ENCODE results near the gene TMEM207. TPM values are rescaled to one million over a fixed set of nuclear protein-coding genes. Genes with fewer than 3 reads are reported as not detected.

Gene TMEM207
- total RNA-seq, 1 donor from 2014 or later: not detected

DNA sequence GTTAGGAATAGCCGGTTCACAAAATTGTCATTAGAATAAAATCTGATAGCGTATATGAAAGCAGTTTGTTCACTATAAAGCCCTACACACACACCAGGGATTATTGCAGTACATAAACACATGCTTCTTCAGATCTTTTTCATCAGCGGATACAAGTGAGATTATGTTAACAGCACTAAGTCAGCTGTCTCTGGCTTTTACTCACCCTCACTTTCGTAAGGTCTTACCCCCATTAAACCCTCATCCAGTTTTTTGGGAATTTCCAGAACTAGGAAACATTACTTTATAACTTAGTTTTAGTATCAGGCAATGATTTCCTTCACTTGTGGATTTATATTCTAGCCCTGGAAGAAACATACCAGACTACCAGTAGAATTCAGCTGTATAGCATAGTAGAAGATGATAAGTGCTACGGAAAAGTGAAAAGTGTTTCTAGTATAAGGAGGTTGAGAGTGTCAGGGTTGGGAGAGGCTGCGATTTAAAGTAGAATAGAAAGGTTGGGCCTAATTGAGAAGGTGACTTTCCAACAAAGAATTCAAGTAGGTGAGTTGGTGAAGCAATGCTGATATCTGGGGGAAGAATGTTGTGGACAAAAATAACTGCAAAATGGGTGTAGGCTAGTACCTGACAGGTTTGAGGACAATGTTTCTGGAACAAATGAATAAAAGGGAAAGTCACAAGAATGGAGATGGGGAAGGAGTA lies 22.7 kb downstream of the TMEM207 start:
- no peak for DNase-seq (ENCODE audit: extremely low spot score in 2 of 2)
- Histone ChIP-seq H3K4me3 (no peak overlapping the region), H3K27me3 (no peaks in the 10 kb centered on the region), H3K4me1 (no peaks in the 10 kb centered on the region), H3K36me3 (no peaks in the 10 kb centered on the region), H3K27ac (no peak overlapping the region), H3K9me3 (no peaks in the 10 kb centered on the region)
- TF ChIP-seq POLR2AphosphoS5 (IDR thresholded peaks at IDR 0.05; ENCODE audit: insufficient read depth in 1 of 2, low read depth in 1 of 2) (no peak), POLR2A (IDR thresholded peaks at IDR 0.05) (no peak)
- TF ChIP-seq, protein P1, sequence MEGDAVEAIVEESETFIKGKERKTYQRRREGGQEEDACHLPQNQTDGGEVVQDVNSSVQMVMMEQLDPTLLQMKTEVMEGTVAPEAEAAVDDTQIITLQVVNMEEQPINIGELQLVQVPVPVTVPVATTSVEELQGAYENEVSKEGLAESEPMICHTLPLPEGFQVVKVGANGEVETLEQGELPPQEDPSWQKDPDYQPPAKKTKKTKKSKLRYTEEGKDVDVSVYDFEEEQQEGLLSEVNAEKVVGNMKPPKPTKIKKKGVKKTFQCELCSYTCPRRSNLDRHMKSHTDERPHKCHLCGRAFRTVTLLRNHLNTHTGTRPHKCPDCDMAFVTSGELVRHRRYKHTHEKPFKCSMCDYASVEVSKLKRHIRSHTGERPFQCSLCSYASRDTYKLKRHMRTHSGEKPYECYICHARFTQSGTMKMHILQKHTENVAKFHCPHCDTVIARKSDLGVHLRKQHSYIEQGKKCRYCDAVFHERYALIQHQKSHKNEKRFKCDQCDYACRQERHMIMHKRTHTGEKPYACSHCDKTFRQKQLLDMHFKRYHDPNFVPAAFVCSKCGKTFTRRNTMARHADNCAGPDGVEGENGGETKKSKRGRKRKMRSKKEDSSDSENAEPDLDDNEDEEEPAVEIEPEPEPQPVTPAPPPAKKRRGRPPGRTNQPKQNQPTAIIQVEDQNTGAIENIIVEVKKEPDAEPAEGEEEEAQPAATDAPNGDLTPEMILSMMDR (IDR thresholded peaks at IDR 0.05): no peak
- intact Hi-C loops (cut with DNase I): no loop called here

DNA sequence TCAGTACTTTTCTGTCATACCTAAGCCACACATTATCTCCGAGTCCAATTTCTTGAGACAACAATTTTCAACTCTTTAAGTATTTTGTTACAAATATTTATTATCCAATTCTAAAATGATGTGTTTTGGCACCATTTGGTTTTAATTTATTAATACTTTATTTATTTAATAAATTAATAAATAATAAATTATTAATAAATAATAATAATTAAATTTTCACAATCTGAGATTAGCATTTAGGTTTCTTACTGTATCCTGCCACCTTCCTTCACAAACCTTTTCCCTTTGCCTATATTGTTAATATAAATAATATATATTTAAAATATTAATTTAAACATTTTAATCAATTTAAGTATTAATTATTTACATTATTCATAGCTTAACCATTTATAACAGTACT lies 23.9 kb downstream of the TMEM207 start:
- Histone ChIP-seq H3K36me3 (no peaks in the 10 kb centered on the region), H3K27me3 (no peaks in the 10 kb centered on the region), H3K4me3 (no peak overlapping the region), H3K27ac (no peak overlapping the region), H3K9me3 (no peaks in the 10 kb centered on the region), H3K4me1 (no peaks in the 10 kb centered on the region)
- TF ChIP-seq POLR2AphosphoS5 (IDR thresholded peaks at IDR 0.05; ENCODE audit: insufficient read depth in 1 of 2, low read depth in 1 of 2): no peak
- no peak for TF ChIP-seq POLR2A (IDR thresholded peaks at IDR 0.05)
- TF ChIP-seq, protein P1 (IDR thresholded peaks at IDR 0.05): no peak
- DNase-seq (ENCODE audit: extremely low spot score in 2 of 2): no peak
- intact Hi-C loops (cut with DNase I): no loop called here

DNA sequence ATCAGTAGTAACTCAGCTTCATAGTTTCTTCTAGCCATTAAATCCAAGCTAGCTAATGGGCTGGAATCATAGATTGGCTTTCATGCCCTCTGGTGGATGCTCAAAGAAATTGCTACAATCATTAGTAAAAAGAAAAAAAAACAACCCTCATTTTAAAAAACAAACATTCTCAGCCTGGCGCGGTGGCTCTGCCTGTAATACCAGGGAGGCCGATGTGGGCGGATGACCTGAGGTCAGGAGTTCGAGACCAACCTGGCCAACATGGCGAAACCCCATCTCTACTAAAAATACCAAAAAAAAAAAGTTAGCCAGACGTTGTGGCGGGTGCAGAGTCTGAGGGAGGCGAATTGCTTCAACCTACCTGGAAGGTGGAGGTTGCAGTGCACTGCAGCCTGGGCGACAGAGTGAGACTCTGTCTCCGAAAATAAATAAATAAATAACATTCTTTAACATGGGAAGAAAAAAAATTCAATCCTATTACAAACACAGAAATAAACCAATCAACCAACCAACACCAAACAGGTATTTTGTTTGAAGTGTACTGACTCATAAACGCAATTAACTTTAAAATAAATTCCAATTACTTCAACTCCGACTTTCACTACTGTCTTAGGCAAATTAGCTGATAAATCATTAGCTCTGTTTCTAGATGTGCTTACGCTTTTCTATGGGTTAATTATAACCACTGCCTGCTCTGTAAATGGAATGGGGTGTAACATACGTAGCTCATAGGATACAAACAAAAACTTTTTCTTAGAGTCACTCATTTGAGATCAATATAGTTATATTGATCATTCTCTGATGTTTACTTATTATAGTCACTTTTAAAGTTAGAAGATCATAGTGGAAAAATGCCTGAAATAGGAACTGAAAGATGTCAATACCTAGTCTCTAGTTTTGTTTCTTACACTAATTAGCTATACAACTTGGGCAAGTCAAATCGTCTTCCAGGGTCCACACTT lies 24.9 kb downstream of the TMEM207 start:
- intact Hi-C loops (cut with DNase I): no loop called here
- TF ChIP-seq, protein P1 (IDR thresholded peaks at IDR 0.05): peak in 1 of 3 experiments; percentile 47
- TF ChIP-seq POLR2AphosphoS5 (IDR thresholded peaks at IDR 0.05; ENCODE audit: insufficient read depth in 1 of 2, low read depth in 1 of 2) (no peak), POLR2A (IDR thresholded peaks at IDR 0.05) (no peak)
- Histone ChIP-seq H3K27ac (no peak overlapping the region), H3K27me3 (no peaks in the 10 kb centered on the region), H3K4me1 (no peaks in the 10 kb centered on the region), H3K9me3 (no peaks in the 10 kb centered on the region), H3K36me3 (no peaks in the 10 kb centered on the region), H3K4me3 (no peak overlapping the region)
- DNase-seq (ENCODE audit: extremely low spot score in 2 of 2): no peak

DNA sequence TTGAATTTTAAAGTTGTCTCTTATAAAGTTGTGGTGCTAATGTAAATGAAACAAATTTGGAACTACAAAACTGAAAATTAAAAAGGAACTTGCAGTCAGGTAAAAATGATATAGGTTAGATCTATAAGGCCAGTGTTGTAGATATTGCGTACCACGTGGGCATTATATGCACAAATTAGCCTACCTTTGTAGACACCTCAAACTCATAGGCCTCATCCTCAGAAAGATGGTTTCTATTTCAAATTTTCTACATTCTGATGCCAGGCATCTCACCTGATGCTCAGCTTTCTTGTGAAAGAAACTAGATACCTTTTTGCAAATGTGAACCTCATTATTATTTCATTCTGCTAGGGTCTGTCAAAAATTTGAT lies 25.6 kb downstream of the TMEM207 start:
- TF ChIP-seq POLR2A (IDR thresholded peaks at IDR 0.05) (no peak), POLR2AphosphoS5 (IDR thresholded peaks at IDR 0.05; ENCODE audit: insufficient read depth in 1 of 2, low read depth in 1 of 2) (no peak)
- TF ChIP-seq, protein P1 (IDR thresholded peaks at IDR 0.05): no peak
- Histone ChIP-seq H3K4me3 (no peak overlapping the region), H3K36me3 (no peaks in the 10 kb centered on the region), H3K27me3 (no peaks in the 10 kb centered on the region), H3K4me1 (no peaks in the 10 kb centered on the region), H3K27ac (no peak overlapping the region), H3K9me3 (no peaks in the 10 kb centered on the region)
- no peak for DNase-seq (ENCODE audit: extremely low spot score in 2 of 2)
- intact Hi-C loops (cut with DNase I): no loop called here
